Measurements from ENCODE around the gene ZSWIM5.
"Not testable (repeated sequence)": the region's sequence is repeated elsewhere in the genome, so short reads cannot be mapped to it uniquely, and the experiment has no call there.

GRCh38 chr1:45094371-45094770, 112.0 kb downstream of the ZSWIM5 start:
- TF ChIP-seq POLR2AphosphoS5 (IDR thresholded peaks at IDR 0.05); CTCF (IDR thresholded peaks at IDR 0.05 in 8 of 11, conservative IDR thresholded peaks at IDR 0.05 in 3 of 11): not testable (repeated sequence)
